Nephron progenitor cell (in vitro differentiated cells): Measurements from ENCODE around the gene RAD51B.
"Not testable (repeated sequence)": the region's sequence is repeated elsewhere in the genome, so short reads cannot be mapped to it uniquely, and the experiment has no call there.

Experiments
- DNase-seq: peaks from one replicate; pipeline ENCODE4 v3.0.0; 2021
- H3K27ac Mint-ChIP-seq: 2 replicates; pipeline ENCODE4 v1.8.0; 2021; ENCODE audit warnings: mild to moderate bottlenecking, moderate library complexity, mixed read lengths
- H3K27me3 Mint-ChIP-seq: 2 replicates; pipeline ENCODE4 v1.8.0; 2021; ENCODE audit warnings: mild to moderate bottlenecking, low read depth, mixed read lengths; ENCODE audit not compliant: poor library complexity
- H3K36me3 Mint-ChIP-seq: 2 replicates; pipeline ENCODE4 v1.8.0; 2021; ENCODE audit warnings: low read depth, mixed read lengths
- H3K4me1 Mint-ChIP-seq: 2 replicates; pipeline ENCODE4 v1.8.0; 2021; ENCODE audit warnings: mixed read lengths
- H3K4me3 Mint-ChIP-seq: 2 replicates; pipeline ENCODE4 v1.8.0; 2021; ENCODE audit warnings: mild to moderate bottlenecking, moderate library complexity, mixed read lengths
- H3K9me3 Mint-ChIP-seq: 2 replicates; pipeline ENCODE4 v1.8.0; 2021; ENCODE audit warnings: mild to moderate bottlenecking, moderate library complexity, mixed read lengths
- CTCF ChIP-seq: fragments of 200-600 bp; sonication (generic); IDR thresholded peaks from 2 replicates; pipeline ENCODE4 v1.5.0; 2021; ENCODE audit warnings: antibody characterized with exemption

Gene RAD51B

DNA sequence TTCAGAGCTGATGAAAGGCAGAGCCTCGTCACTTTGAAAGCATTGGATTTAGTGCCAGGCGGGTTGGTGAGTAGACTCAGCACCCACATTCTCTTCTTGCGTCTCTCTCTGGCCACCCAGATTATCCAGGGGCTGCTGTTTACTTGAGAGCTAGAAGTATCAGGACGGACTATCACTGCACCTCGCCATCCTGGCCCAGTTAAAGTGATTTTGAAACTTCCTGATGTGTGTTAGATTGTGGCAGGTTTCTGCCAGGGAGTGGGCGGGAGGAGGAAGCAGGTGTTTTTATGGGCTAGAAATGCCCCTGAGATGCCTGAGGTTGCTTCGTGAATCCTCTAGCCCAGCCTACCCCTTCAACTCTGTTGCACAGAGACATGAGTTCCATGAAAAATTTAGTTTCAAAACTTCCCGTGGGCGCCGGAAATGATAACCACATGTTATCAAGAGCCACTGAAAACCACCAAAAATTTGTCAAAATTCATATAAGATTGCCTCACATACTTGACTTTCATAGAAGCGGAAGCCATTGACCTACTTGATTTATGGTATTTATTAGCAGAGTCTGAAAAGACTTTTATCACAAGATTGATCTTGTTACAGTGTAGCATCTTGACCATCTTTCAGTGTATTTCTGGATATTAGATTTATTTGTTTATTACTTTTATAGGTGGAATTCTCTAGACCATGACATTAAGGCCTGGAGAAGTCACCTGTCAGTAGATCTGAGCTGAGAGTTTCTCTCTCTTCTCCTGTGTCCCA lies 466.0 kb downstream of the RAD51B start:
- no peak for TF ChIP-seq CTCF
- no peaks in the 10 kb centered on the region for H3K9me3 Mint-ChIP-seq
- no peaks in the 10 kb centered on the region for H3K27me3 Mint-ChIP-seq
- DNase-seq: no peak
- peak overlapping the region; percentile 66 for H3K27ac Mint-ChIP-seq
- H3K36me3 Mint-ChIP-seq: no peaks in the 10 kb centered on the region
- H3K4me1 Mint-ChIP-seq: peaks cover 77% of the 10 kb centered on the region
- no peak overlapping the region for H3K4me3 Mint-ChIP-seq

DNA sequence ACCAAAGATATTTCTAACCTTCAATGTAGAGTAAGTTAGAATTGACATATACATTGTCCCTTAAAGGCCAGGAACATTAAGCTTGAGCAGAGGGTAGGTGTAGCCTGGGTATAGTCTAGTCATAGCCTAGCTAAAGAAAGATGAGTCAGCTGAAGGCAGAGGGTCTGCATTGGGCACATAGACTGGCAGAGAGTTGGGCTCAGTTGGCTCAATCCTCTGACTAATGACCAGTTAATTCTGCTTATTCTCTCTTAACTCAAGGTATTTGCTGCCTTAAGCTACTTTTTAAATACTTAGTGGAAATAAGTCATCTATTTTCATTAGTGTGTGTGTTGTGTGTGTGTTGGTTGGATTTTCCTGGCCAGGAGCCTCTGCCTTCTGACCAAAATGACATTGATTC lies 467.1 kb downstream of the RAD51B start:
- peak overlapping the region; percentile 66 for H3K27ac Mint-ChIP-seq
- no peaks in the 10 kb centered on the region for H3K9me3 Mint-ChIP-seq
- no peak for DNase-seq
- H3K36me3 Mint-ChIP-seq: no peaks in the 10 kb centered on the region
- no peak overlapping the region for H3K4me3 Mint-ChIP-seq
- TF ChIP-seq CTCF: no peak
- no peaks in the 10 kb centered on the region for H3K27me3 Mint-ChIP-seq
- H3K4me1 Mint-ChIP-seq: peaks cover 76% of the 10 kb centered on the region

DNA sequence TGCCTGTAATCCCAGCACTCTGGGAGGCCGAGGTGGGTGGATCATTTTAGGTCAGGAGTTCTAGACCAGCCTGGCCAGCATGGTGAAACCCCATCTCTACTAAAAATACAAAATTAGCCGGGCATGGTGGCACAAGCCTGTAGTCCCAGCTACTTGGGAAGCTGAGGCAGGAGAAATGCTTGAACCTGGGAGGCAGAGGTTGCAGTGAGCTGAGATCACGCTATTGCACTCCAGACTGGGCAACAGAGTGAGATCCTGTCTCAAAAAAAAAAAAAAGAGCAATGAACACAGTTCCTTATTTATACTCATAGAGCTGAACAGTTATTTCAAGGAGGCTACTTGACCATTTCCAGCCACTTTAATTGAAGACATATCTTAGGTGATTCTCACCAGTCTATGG lies 469.9 kb downstream of the RAD51B start:
- not testable (repeated sequence) for H3K9me3 Mint-ChIP-seq, H3K27ac Mint-ChIP-seq, DNase-seq, H3K27me3 Mint-ChIP-seq, H3K4me3 Mint-ChIP-seq, H3K36me3 Mint-ChIP-seq
- peaks cover 79% of the 10 kb centered on the region for H3K4me1 Mint-ChIP-seq

DNA sequence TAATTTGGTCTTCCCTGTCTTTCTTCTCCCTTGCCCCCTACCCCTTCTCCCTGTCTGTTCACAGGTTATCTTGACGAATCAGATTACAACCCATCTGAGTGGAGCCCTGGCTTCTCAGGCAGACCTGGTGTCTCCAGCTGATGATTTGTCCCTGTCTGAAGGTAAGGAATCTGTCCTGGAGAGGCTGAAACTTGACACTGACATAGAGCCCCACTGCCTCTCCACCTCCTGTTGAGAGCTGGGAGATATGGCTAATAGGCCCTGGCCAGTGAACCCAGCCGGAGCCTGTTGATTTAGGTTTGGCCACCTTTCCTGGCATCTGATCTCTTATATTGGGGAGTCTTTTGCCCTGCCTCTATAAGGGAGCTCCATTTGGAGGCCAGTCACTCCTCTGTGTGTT lies 472.2 kb downstream of the RAD51B start:
- Mint-ChIP-seq H3K4me3 (no peak overlapping the region), H3K9me3 (no peaks in the 10 kb centered on the region), H3K4me1 (peaks cover 81% of the 10 kb centered on the region), H3K27me3 (peaks cover 2% of the 10 kb centered on the region), H3K36me3 (no peaks in the 10 kb centered on the region), H3K27ac (peak overlapping the region; percentile 98)
- no peak for TF ChIP-seq CTCF
- DNase-seq: peak; percentile 53

GRCh38 chr14:68292441-68293215 lies 473.0 kb downstream of the RAD51B start:
- no peak for DNase-seq
- Mint-ChIP-seq H3K4me3 (peak overlapping the region; percentile 16), H3K9me3 (peaks cover 2% of the 10 kb centered on the region)

More at GRCh38 chr14:68292441-68293215, 473.0 kb downstream of the RAD51B start:
- peak overlapping the region; percentile 98 for H3K27ac Mint-ChIP-seq
- peaks cover 86% of the 10 kb centered on the region for H3K4me1 Mint-ChIP-seq
- no peak for TF ChIP-seq CTCF
- peaks cover 2% of the 10 kb centered on the region for H3K27me3 Mint-ChIP-seq
- H3K36me3 Mint-ChIP-seq: peaks cover under 1% of the 10 kb centered on the region
